Testis (tissue), 3 donors: ENCODE results near the gene DNAH17. TPM values are rescaled to one million over a fixed set of nuclear protein-coding genes. Genes with fewer than 3 reads are reported as not detected.

Source experiments
- DNase-seq: peaks from one replicate; pipeline ENCODE4 v3.0.0-alpha.2; 2019
- H3K27ac ChIP-seq, 2 donors: fragments of 200-600 bp; sonication (generic); one replicate each; pipeline ENCODE4 v1.5.1; 2019
- H3K27me3 ChIP-seq: fragments of 200-600 bp; sonication (generic); one replicate; pipeline ENCODE4 v1.5.1; 2019
- H3K36me3 ChIP-seq: fragments of 200-600 bp; sonication (generic); one replicate; pipeline ENCODE4 v1.5.1; 2017; ENCODE audit warnings: low read depth; ENCODE audit errors: missing control alignments
- H3K4me1 ChIP-seq: fragments of 200-600 bp; sonication (generic); one replicate; pipeline ENCODE4 v1.5.1; 2019
- H3K4me3 ChIP-seq, 2 donors: fragments of 200-600 bp; sonication (generic); one replicate each; pipeline ENCODE4 v1.5.1; 2017 to 2019
- H3K9me3 ChIP-seq: fragments of 200-600 bp; sonication (generic); one replicate; pipeline ENCODE4 v1.5.1; 2017
- CTCF ChIP-seq, 3 experiments: fragments of 450-650 bp in 2 of 3; fragments of 200-600 bp in 1 of 3; sonication (generic) in 1 of 3; IDR thresholded peaks; one replicate each; pipeline ENCODE4 v1.5.1; 2016 to 2019; ENCODE audit warnings: antibody characterized with exemption in 3 of 3, mild to moderate bottlenecking in 2 of 3, moderate library complexity in 1 of 3
- POLR2A ChIP-seq: fragments of 450-650 bp; IDR thresholded peaks from one replicate; pipeline ENCODE4 v1.6.1; 2017; ENCODE audit warnings: antibody characterized with exemption, mild to moderate bottlenecking, moderate library complexity
- WGBS, 2 donors: methylation state at CpG; one replicate each; pipeline ENCODE4 v1.1.5; 2018; 5-methylcytosine and 5-hydroxymethylcytosine counted together
- intact Hi-C: fragments of 100-400 bp; cut with DNase I; formaldehyde crosslinking; loops from one replicate; pipeline ENCODE4 v1.15.1; 2023; ENCODE audit warnings: low total_unique reads
- polyA plus RNA-seq: library from polyadenylated mRNA; stranded (reverse); fragments of 350-450 nt; fragmentation: Illumina TruSeq; extraction: RNeasy Lipid Tissue Mini Kit (QIAGEN cat#74804); gene quantifications from one replicate; pipeline ENCODE4 v1.2.3, GENCODE V29; 2014; ENCODE audit warnings: low read depth, low replicate concordance; ENCODE audit not compliant: insufficient read depth
- total RNA-seq, 2 donors: library from RNA; depleted of rRNA; stranded (reverse); fragments of >200 nt; gene quantifications; one replicate each; pipeline ENCODE4 v1.2.3, GENCODE V29; 2016

The DNAH17 gene
- total and polyA plus RNA-seq, 3 donors from 2014 or later: 38.5 to 93.1 (median 57.6) TPM

- intact Hi-C loops: no loop called here
- Histone ChIP-seq H3K9me3 (no peaks in the 10 kb centered on the region), H3K27me3 (no peaks in the 10 kb centered on the region), H3K4me3 (no peak overlapping the region), H3K4me1 (no peaks in the 10 kb centered on the region), H3K36me3 (no peaks in the 10 kb centered on the region), H3K27ac (no peak overlapping the region)
- TF ChIP-seq POLR2A (no peak), CTCF (IDR thresholded peaks at IDR 0.05) (no peak)
- DNase-seq: no peak
- 93 to 95% methylated on average over 6 to 7 of the region's 7 CpGs for WGBS, 2 donors
Observed at GRCh38 chr17:78446833-78447232, 130.4 kb downstream of the DNAH17 start.

GRCh38 chr17:78444392-78444791, 132.8 kb downstream of the DNAH17 start:
- WGBS, 2 donors: 64 to 65% methylated on average over 20 of the region's 20 CpGs
- TF ChIP-seq POLR2A: no peak
- TF ChIP-seq CTCF (IDR thresholded peaks at IDR 0.05): no peak

GRCh38 chr17:78442648-78443218, 134.5 kb downstream of the DNAH17 start:
- intact Hi-C loops: no loop called here
- Histone ChIP-seq H3K36me3 (no peaks in the 10 kb centered on the region), H3K27ac (no peak overlapping the region), H3K27me3 (no peaks in the 10 kb centered on the region), H3K9me3 (no peaks in the 10 kb centered on the region), H3K4me3 (no peak overlapping the region), H3K4me1 (no peaks in the 10 kb centered on the region)
- 74 to 80% methylated on average over 11 to 19 of the region's 19 CpGs for WGBS, 2 donors
- TF ChIP-seq CTCF (IDR thresholded peaks at IDR 0.05) (no peak), POLR2A (no peak)
- DNase-seq: peak; percentile 49

More at GRCh38 chr17:78444392-78444791, 132.8 kb downstream of the DNAH17 start:
- Histone ChIP-seq H3K4me3 (no peak overlapping the region), H3K9me3 (no peaks in the 10 kb centered on the region), H3K4me1 (no peaks in the 10 kb centered on the region), H3K36me3 (no peaks in the 10 kb centered on the region), H3K27ac (no peak overlapping the region), H3K27me3 (no peaks in the 10 kb centered on the region)
- intact Hi-C loops: no loop called here
- no peak for DNase-seq

- Histone ChIP-seq H3K27ac (no peak overlapping the region), H3K27me3 (no peaks in the 10 kb centered on the region), H3K9me3 (no peaks in the 10 kb centered on the region), H3K4me1 (no peaks in the 10 kb centered on the region), H3K4me3 (no peak overlapping the region), H3K36me3 (no peaks in the 10 kb centered on the region)
- TF ChIP-seq POLR2A (no peak), CTCF (IDR thresholded peaks at IDR 0.05) (no peak)
- intact Hi-C loops: no loop called here
- DNase-seq: no peak
- WGBS, 2 donors: 69 to 77% methylated on average over 12 of the region's 12 CpGs
Observed at GRCh38 chr17:78441271-78441971, 135.8 kb downstream of the DNAH17 start.
